ENCODE measurements around the gene IL13RA1.

Gene IL13RA1

DNA sequence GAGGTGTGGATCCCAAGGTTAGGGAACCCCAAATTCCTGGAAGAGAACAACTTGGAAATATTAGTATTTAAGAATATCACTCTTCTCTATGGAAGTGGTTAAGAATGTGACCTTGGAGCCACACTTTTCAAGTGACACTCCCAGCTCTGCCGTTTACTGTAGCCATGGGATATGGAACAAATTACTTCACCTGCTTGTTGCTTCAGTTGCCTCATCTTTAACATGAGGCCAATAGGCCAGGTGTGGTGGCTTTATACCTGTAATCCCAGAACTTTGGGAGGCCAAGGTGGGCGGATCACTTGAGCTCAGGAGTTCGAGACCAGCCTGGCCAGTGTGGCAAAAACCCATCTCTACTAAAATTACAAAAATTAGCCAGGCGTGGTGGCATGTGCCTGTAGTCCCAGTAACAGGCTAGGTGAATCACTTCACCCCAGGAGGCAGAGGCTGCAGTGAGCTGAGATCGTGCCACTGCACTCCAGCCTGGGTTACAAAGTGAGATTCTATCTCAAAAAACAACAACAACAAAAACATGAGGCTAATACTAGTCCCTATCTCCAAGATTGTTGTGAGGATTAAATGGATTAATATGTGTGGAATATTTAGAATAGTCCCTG lies 13.0 kb downstream of the IL13RA1 start:
- Mint-ChIP-seq H3K9me3 (peaks cover 5% of the 10 kb centered on the region), H3K4me1 (ENCODE audit: low read depth) (no peaks in the 10 kb centered on the region), H3K27ac (no peak overlapping the region), H3K36me3 (ENCODE audit: low read depth) (no peaks in the 10 kb centered on the region), H3K4me3 (no peak overlapping the region), H3K27me3 (ENCODE audit: low read depth) (peaks cover 12% of the 10 kb centered on the region)
- no peak for DNase-seq (ENCODE audit: low spot score)

DNA sequence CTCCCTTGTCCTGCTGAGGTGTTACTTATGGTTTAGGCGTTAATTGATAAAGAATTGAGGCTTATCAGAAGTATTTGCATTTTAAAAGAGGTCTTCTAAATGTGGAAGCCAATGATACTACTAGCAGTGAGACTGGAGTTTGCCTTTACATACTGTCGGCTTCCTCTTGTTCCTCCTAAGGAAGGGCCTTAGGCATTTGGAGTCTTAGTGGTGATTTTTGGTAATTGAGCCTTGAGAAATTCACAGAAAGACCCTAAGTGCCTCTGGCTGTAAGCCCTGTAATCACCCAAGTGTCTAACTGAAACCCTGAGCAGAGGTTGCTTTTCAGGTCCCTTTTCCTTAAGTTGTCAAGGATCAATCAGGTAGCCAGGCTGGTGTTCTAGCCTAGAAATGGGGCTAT lies 14.8 kb downstream of the IL13RA1 start:
- Mint-ChIP-seq H3K27me3 (ENCODE audit: low read depth) (peaks cover 6% of the 10 kb centered on the region), H3K4me1 (ENCODE audit: low read depth) (no peaks in the 10 kb centered on the region), H3K36me3 (ENCODE audit: low read depth) (no peaks in the 10 kb centered on the region), H3K27ac (no peak overlapping the region), H3K9me3 (no peaks in the 10 kb centered on the region), H3K4me3 (no peak overlapping the region)
- DNase-seq (ENCODE audit: low spot score), result no peak

DNA sequence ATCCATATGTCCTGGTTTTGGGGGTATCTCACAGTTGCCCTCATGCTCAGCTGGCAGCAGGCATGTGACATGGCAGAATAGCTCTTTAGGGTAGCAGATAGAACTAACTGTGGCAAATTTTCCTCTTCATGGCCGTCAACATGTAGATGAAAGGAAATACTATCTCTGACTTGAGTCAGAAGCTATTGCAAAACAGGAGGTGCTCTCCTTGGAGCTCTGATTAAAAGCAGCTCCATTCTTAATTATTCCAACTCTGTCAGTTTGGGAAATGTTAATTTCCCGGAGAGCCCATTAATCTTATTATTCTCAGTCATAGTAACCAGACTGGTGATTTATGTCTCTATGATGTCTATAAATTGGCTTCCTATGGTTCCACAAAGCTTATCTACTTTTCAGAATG lies 18.2 kb downstream of the IL13RA1 start:
- Mint-ChIP-seq H3K9me3 (no peaks in the 10 kb centered on the region), H3K36me3 (ENCODE audit: low read depth) (no peaks in the 10 kb centered on the region), H3K4me3 (no peak overlapping the region), H3K27me3 (ENCODE audit: low read depth) (peaks cover 6% of the 10 kb centered on the region), H3K27ac (no peak overlapping the region), H3K4me1 (ENCODE audit: low read depth) (no peaks in the 10 kb centered on the region)
- no peak for DNase-seq (ENCODE audit: low spot score)

DNA sequence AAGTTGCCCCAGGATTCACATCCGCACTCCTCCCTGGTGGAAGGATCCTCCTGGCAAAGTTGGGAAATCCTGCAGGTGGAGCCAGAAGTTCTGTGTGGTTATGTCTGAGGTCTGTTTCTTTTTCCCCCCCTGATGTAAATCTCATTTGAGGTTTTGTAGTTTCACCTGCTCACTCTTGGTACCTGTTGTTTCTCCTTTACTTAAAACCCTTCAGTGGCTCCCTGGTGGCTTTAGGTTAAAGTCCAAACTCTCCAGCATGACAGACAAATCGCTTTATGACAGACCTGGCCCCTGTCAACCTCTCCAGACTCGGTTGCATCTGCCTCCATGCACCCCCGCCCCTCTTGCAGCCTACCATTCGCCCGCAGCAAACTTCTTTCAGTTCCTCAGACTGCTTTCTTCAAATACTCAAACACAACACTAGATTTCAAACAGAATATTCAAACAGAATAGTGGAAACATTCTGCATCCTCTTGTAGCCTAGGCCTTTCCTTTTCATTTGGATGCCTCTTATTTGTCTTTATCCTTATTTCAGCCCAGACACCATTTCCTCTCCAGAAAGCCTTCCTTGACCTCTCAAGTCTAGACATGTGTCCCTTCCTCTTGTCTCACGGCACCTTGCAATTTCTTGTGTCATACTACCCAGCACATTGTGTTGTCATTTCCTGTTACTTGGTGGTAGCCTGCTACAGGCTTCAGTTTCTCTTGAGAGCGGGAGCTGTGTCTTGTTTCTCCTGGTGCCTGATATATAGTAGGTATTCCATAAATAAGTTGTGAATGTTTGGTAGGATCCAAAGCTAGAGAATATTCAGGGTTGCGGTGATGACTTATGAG lies 24.8 kb downstream of the IL13RA1 start:
- no peaks in the 10 kb centered on the region for H3K9me3 Mint-ChIP-seq
- H3K27me3 Mint-ChIP-seq (ENCODE audit: low read depth), result peaks cover 12% of the 10 kb centered on the region
- H3K4me3 Mint-ChIP-seq, result no peak overlapping the region
- no peak overlapping the region for H3K27ac Mint-ChIP-seq
- H3K36me3 Mint-ChIP-seq (ENCODE audit: low read depth), result no peaks in the 10 kb centered on the region
- H3K4me1 Mint-ChIP-seq (ENCODE audit: low read depth), result no peaks in the 10 kb centered on the region
- DNase-seq (ENCODE audit: low spot score), result no peak

DNA sequence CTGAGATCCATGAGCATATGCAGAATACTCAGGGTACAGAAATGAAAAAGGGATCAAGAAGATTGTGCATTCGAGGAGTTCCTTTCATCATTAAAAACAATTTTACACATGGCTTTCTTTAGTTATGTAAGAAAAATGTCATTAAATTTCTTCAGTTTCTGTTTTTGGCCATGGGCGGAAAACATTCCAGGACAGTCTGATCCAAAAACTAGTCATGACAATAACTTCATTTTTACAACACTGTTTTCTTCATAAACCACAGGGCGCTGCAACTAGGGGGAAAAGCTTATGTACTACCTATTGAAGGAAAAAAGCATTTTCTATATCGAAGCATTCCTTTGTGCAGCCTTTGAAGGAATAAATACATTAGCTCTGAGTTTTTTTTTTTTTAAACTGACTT lies 28.2 kb downstream of the IL13RA1 start:
- DNase-seq (ENCODE audit: low spot score), result no peak
- H3K4me1 Mint-ChIP-seq (ENCODE audit: low read depth), result no peaks in the 10 kb centered on the region

DNA sequence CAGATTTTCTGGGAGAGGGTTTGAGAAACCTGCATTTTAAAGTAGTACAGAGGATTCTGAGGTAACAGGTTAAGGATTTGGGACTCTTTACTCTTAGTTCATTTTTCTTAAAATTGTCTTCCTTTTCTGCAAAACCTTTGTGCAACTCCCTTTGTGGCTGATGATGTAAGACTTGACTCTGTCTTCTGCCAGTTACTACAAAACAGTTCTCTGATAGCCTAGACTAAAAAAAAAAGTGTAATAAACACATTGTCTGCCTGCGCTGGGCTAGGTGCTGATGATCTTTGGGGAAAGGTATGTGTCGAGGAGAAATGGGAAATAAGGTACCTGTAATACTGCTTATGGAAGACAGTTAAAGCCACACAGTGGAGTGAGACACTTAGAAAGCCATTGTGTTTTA lies 28.7 kb downstream of the IL13RA1 start:
- H3K36me3 Mint-ChIP-seq (ENCODE audit: low read depth), result no peaks in the 10 kb centered on the region
- no peaks in the 10 kb centered on the region for H3K9me3 Mint-ChIP-seq
- H3K27ac Mint-ChIP-seq, result no peak overlapping the region
- no peak for DNase-seq (ENCODE audit: low spot score)
- no peaks in the 10 kb centered on the region for H3K4me1 Mint-ChIP-seq (ENCODE audit: low read depth)
- H3K4me3 Mint-ChIP-seq, result no peak overlapping the region
- H3K27me3 Mint-ChIP-seq (ENCODE audit: low read depth), result peaks cover 14% of the 10 kb centered on the region

More for the DNA sequence above, 28.2 kb downstream of the IL13RA1 start:
- Mint-ChIP-seq H3K4me3 (no peak overlapping the region), H3K36me3 (ENCODE audit: low read depth) (no peaks in the 10 kb centered on the region), H3K27ac (no peak overlapping the region), H3K9me3 (no peaks in the 10 kb centered on the region), H3K27me3 (ENCODE audit: low read depth) (peaks cover 14% of the 10 kb centered on the region)

DNA sequence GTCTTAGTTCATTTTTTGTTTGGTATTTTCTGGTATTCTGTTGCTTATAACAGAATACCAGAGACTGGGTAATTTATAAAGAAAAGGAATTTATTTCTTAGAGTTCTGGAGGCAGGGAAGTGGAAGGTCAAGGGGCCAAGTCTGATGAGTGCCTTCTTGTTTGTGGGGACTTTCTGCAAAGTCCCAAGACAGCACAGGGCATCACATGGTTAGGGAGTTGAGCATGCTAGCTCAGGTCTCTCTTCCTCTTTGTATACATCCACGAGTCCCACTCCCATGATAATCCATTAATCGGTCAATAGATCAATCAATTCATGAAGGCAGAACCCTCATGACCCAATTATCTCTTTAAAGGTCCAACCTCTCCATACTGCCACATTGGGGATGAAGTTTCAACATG lies 31.1 kb downstream of the IL13RA1 start:
- Mint-ChIP-seq H3K27ac (no peak overlapping the region), H3K27me3 (ENCODE audit: low read depth) (peaks cover 18% of the 10 kb centered on the region), H3K4me1 (ENCODE audit: low read depth) (no peaks in the 10 kb centered on the region)

DNA sequence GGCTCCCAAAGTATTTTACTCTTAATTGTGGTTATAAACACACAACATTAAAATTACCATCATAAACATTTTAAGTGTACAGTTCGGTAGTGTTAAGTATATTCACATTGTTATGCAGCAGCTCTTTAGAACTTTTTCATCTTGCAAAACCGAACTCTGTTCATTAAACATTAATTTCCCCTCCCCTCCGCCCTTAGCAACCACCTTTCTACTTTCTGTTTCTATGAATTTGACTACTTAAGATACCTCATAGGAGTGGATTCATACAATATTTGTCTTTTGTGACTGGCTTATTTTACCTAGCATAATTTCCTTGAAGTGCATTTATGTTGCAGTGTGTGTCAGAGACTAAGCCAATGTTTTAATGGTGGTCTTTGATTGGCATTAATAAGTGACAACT lies 32.6 kb downstream of the IL13RA1 start:
- no peak overlapping the region for H3K27ac Mint-ChIP-seq
- DNase-seq (ENCODE audit: low spot score), result no peak
- no peaks in the 10 kb centered on the region for H3K9me3 Mint-ChIP-seq
- no peaks in the 10 kb centered on the region for H3K36me3 Mint-ChIP-seq (ENCODE audit: low read depth)
- peaks cover 15% of the 10 kb centered on the region for H3K27me3 Mint-ChIP-seq (ENCODE audit: low read depth)
- no peak overlapping the region for H3K4me3 Mint-ChIP-seq
- H3K4me1 Mint-ChIP-seq (ENCODE audit: low read depth), result no peaks in the 10 kb centered on the region

More for the DNA sequence above, 31.1 kb downstream of the IL13RA1 start:
- no peak overlapping the region for H3K4me3 Mint-ChIP-seq
- H3K36me3 Mint-ChIP-seq (ENCODE audit: low read depth), result no peaks in the 10 kb centered on the region
- no peaks in the 10 kb centered on the region for H3K9me3 Mint-ChIP-seq
- DNase-seq (ENCODE audit: low spot score), result no peak

DNA sequence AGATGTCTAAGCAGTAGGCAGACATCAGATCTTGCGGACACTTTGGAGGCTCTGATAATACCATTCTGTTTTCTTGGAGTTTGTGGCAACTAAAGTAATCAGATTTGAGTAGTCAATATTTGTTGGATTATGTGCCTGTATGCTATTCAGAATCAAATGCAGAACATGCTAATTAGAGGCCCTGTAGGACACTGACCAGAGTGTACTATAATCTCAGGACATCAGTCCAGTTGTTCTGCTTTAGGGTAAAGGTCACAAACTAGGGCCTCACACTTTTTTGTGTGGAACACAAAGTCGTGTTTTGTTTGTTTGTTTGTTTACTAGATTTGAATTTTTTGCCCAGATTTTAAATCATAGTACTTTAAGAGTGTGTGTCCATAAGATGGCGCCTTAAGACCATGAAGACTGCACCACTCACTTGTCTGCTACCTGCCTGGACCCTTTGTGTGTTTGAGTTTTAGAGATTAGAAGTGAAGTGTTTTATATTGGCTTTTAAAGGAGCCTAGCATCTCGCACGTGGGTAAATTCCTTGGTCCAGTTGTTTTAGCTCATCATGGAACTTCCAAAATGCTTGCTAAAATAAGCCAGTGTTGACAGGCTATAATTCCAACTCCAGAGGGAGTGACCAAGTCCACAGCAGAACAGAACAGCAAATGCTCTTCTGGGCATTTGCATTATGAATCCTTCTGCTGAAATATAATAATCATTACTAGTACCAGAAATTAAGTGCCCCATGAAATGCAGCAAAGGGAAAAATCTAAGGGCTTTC lies 34.7 kb downstream of the IL13RA1 start:
- Mint-ChIP-seq H3K9me3 (no peaks in the 10 kb centered on the region), H3K27me3 (ENCODE audit: low read depth) (peaks cover 7% of the 10 kb centered on the region), H3K36me3 (ENCODE audit: low read depth) (no peaks in the 10 kb centered on the region), H3K27ac (no peak overlapping the region), H3K4me1 (ENCODE audit: low read depth) (no peaks in the 10 kb centered on the region), H3K4me3 (no peak overlapping the region)
- DNase-seq (ENCODE audit: low spot score), result no peak

DNA sequence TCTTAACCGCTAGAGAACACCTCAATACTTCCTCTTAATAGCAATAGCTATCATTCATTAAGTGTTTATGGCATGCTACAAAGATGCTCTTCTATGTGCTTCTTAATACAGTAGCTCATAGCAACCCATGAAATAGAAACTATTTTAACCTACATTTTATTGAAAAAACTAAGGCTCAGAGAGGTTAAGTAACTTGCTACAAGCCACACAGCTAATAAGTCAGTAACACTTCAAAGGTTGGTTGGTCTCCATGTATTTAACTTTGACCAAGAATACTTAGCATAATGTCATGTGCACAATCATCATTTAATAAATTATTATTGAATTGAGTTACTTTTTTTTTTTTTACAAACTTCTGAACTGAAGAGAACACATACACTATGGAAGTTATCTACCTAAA lies 36.1 kb downstream of the IL13RA1 start:
- H3K4me1 Mint-ChIP-seq (ENCODE audit: low read depth), result no peaks in the 10 kb centered on the region

DNA sequence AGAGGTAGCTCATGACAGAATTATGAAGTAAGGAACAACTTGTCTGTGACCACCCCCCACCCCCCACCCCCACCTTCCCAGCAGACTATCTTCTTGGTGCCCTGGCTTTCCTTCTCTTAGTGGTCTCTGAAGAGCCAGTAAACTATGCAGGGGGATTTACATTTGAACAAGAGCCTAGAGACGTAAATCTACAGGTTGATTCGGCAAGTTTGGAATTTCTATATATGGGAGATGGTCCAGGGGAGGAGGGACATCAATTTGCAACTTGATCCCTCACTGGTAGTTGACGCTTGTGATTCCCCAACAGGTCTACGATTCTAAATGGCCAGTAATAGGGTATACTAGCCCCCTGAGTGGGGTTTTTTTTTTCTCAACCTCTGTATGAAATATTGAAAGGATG lies 36.7 kb downstream of the IL13RA1 start:
- no peak overlapping the region for H3K27ac Mint-ChIP-seq
- H3K4me3 Mint-ChIP-seq, result no peak overlapping the region
- no peaks in the 10 kb centered on the region for H3K9me3 Mint-ChIP-seq
- H3K27me3 Mint-ChIP-seq (ENCODE audit: low read depth), result peaks cover 4% of the 10 kb centered on the region
- no peaks in the 10 kb centered on the region for H3K4me1 Mint-ChIP-seq (ENCODE audit: low read depth)
- H3K36me3 Mint-ChIP-seq (ENCODE audit: low read depth), result no peaks in the 10 kb centered on the region
- DNase-seq (ENCODE audit: low spot score), result no peak

More for the DNA sequence above, 36.1 kb downstream of the IL13RA1 start:
- Mint-ChIP-seq H3K27me3 (ENCODE audit: low read depth) (peaks cover 7% of the 10 kb centered on the region), H3K27ac (no peak overlapping the region), H3K9me3 (no peaks in the 10 kb centered on the region), H3K36me3 (ENCODE audit: low read depth) (no peaks in the 10 kb centered on the region), H3K4me3 (no peak overlapping the region)
- no peak for DNase-seq (ENCODE audit: low spot score)

DNA sequence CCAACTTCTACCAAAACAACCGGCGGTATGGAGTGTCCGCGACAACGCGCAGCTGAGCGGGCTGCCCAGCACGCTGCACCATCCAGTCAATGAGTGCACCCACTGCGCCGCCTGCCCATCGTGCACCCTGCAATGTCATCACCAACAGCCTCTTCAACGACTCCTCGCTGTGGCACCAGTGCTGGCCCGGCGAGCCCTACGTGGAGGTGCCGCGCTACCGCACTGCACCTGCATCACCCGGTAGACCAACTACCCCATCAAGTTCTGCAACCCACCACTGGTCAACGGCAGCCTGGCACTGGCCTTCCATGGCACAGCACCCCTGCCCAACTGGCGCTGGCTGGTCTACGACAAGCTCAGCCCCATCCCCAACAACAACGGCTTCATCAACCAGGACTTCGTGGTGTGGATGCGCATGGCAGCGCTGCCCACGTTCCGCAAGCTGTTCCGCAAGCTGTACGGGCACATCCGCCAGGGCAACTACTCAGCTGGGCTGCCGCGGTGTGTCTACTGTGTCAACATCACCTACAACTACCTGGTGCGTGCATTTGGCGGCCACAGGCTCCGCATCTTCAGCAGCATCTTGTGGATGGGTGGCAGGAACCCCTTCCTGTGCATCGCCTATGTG lies 42.8 kb downstream of the IL13RA1 start:
- DNase-seq (ENCODE audit: low spot score), result no peak
- Mint-ChIP-seq H3K9me3 (no peaks in the 10 kb centered on the region), H3K36me3 (ENCODE audit: low read depth) (no peaks in the 10 kb centered on the region), H3K27me3 (ENCODE audit: low read depth) (peaks cover 4% of the 10 kb centered on the region), H3K27ac (no peak overlapping the region), H3K4me1 (ENCODE audit: low read depth) (no peaks in the 10 kb centered on the region), H3K4me3 (no peak overlapping the region)

DNA sequence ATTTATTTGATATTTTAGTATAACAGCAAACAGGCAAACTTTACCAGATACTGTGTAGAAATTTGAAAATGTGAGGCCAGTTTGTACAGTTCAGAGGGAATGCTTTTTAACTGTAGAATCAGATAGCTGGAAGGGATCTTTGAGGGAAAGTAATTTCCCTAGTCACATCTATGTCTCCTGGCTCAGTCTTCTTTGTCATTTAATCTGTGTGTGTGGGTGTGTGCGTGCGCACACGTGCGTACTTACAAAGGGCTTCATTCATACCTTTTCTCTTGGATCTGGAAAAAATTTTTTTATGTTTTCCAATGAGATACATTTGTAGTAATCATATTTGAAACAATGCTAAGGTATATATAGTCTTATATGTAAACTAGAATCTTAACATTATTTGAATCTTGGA lies 44.6 kb downstream of the IL13RA1 start:
- Mint-ChIP-seq H3K27me3 (ENCODE audit: low read depth) (peaks cover 5% of the 10 kb centered on the region), H3K4me1 (ENCODE audit: low read depth) (no peaks in the 10 kb centered on the region), H3K9me3 (no peaks in the 10 kb centered on the region), H3K4me3 (no peak overlapping the region), H3K36me3 (ENCODE audit: low read depth) (no peaks in the 10 kb centered on the region), H3K27ac (no peak overlapping the region)
- DNase-seq (ENCODE audit: low spot score), result no peak

DNA sequence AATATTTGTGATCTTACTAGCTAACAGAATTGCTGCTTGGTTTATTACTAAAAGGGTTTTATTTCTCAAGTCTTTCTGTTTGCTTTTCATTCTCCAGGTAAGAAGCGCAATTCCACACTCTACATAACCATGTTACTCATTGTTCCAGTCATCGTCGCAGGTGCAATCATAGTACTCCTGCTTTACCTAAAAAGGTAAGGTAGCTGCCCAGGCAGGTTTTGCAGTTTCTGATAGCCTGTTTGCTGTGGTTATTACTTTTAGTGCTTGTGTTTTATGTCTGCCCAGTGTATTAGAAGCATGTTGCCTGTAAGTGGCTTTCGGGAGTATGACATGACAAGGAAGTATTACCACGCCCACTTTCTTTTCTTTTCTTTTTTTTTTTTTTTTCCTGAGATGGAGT lies 46.4 kb downstream of the IL13RA1 start:
- no peak overlapping the region for H3K4me3 Mint-ChIP-seq
- H3K9me3 Mint-ChIP-seq, result no peaks in the 10 kb centered on the region
- H3K4me1 Mint-ChIP-seq (ENCODE audit: low read depth), result no peaks in the 10 kb centered on the region
- H3K27ac Mint-ChIP-seq, result no peak overlapping the region
- H3K27me3 Mint-ChIP-seq (ENCODE audit: low read depth), result peaks cover 5% of the 10 kb centered on the region
- DNase-seq (ENCODE audit: low spot score), result no peak
- H3K36me3 Mint-ChIP-seq (ENCODE audit: low read depth), result no peaks in the 10 kb centered on the region

Measured in T-helper 2 cell treated with Interferon-gamma antibody and Interleukin-4, amounts not matched to agents 5 μg/mL and 100 μg/mL, for 36 hours (primary cell).